Stimulated activated CD8-positive, alpha-beta memory T cell treated with anti-CD3 and anti-CD28 coated beads, Interleukin-15, amount 100 ng/mL, for 48 hours (primary cell): ENCODE measurements around the gene PNKD.
"Not testable (repeated sequence)": the region's sequence is repeated elsewhere in the genome, so short reads cannot be mapped to it uniquely, and the experiment has no call there.

ENCODE experiments used
- DNase-seq, 2 donors: peaks; one replicate each; pipeline ENCODE4 v3.0.0-alpha.2; 2020; ENCODE audit warnings: low read depth in 2 of 2

The PNKD gene

DNA sequence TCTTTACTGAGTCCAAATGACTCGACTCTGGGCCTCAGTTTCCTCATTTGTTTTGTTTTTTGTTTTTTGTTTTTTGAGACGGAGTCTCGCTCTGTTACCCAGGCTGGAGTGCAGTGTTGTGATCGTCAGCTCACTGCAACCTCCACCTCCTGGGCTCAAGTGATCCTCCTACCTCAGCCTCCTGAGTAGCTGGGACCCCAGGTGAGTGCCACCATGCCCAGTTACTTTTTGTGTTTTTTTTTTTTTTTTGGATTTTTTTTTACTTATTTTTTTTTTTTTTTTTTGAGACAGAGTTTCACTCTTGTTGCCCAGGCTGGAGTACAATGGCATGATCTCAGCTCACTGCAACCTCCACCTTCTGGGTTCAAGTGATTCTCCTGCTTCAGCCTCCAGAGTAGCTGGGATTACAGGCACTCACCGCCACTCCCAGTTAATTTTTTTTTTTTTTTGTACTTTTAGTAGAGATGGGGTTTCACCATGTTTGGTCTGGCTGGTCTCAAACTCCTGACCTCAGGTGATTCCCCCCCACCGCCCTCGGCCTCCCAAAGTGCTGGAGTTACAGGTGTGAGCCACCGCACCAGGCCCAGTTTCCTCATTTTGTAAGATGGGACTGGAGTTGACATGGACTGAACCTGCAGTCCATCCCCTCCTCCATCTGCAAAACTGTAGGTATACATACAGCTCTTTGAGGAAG lies 3.0 kb downstream of the PNKD start:
- not testable (repeated sequence) for DNase-seq

GRCh38 chr2:218273908-218274249 lies 3.6 kb downstream of the PNKD start:
- DNase-seq, result no peak

- DNase-seq, result no peak
These were observed 4.3 kb downstream of the PNKD start for GRCh38 chr2:218274586-218274985.

- no peak for DNase-seq
These were observed 5.2 kb downstream of the PNKD start for GRCh38 chr2:218275371-218276072.

- no peak for DNase-seq
These were observed 6.9 kb downstream of the PNKD start for GRCh38 chr2:218276986-218277755.

DNA sequence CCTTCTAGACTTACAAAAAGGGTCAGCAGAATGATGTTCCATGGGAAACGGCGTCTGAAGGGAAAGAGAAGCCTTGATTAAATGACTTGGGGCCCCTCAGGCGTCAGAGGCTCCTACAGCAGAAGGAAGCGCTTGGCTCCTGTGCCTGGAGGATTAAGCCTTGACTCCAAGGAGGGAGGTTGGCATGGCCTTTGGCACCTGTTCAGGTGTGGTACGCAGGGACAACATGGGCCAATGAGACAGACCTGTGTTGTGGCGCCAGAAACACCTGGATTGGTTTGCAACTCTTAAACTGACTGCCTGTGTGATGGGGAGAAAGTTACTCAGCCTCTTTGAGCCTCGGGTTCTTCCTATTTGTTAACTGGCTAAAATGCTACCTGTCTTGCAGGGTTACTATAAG lies 7.6 kb downstream of the PNKD start:
- DNase-seq, result no peak

DNA sequence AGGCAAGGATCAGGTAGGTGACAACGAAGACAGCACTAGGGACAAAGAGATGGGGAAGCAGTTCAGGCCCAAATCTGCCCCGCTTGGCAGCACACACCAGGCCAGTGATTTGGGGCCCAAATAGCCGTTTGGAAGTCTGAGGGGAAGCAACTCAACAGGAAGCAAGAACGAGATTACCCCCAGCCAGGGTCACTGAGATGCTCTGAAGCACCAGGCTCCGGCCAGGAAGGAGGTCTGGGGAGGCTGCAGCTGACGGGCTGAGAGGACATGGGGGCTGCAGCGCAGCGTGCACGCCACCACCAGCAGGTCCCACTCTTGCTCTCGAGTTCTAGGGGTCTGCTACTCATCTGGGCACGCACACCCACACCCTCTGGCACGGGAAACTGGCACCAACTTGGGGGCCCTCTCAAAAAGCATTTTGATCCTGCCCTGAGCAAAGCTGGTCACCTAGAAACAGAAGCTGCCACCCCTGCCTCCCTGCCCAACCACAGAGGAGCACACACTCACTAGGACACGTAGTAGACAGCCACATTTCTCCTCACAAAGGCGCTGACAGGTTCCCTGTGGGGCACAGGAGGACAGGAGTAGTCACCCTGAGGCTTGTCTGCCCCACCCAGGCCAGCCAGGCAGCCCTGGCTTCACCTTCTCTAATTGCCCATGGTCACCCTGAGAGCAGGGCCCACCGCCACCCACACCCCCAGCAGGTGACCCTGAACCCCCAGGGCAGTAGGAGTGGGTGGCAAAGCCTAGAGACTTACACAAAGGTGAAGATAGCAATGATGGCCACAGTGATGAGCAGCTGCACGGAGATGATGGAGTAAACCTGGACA lies 8.4 kb downstream of the PNKD start:
- DNase-seq, result no peak

GRCh38 chr2:218280260-218280870 lies 10.0 kb downstream of the PNKD start:
- DNase-seq, result no peak

DNA sequence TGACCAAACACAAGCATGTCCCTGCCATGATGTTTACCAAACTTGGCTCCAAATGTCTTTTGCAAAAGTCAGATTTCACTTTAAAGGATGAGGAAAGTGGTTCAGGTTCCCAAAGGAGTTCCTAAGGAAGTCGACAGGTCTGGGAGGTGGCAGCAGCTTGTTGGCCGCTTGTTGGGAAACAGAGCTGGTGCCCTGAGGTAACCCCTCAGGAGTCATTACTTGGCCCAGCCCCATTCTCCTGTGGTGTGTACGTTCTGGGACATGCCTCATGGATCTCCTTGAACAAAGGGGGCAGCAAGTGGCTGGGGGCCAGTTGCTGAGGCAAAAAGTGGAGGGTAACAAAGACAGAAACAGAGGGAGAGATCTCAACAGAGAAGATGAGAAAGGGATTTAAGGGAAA lies 11.1 kb downstream of the PNKD start:
- no peak for DNase-seq

- no peak for DNase-seq
These were observed 12.1 kb downstream of the PNKD start for GRCh38 chr2:218282173-218282991.

GRCh38 chr2:218284106-218284811 lies 13.9 kb downstream of the PNKD start:
- DNase-seq, result peak; percentile 63 to 64

GRCh38 chr2:218285604-218286003 lies 15.3 kb downstream of the PNKD start:
- DNase-seq, result no peak

GRCh38 chr2:218286570-218287459 lies 16.5 kb downstream of the PNKD start:
- DNase-seq, result peak; percentile 74 to 80

DNA sequence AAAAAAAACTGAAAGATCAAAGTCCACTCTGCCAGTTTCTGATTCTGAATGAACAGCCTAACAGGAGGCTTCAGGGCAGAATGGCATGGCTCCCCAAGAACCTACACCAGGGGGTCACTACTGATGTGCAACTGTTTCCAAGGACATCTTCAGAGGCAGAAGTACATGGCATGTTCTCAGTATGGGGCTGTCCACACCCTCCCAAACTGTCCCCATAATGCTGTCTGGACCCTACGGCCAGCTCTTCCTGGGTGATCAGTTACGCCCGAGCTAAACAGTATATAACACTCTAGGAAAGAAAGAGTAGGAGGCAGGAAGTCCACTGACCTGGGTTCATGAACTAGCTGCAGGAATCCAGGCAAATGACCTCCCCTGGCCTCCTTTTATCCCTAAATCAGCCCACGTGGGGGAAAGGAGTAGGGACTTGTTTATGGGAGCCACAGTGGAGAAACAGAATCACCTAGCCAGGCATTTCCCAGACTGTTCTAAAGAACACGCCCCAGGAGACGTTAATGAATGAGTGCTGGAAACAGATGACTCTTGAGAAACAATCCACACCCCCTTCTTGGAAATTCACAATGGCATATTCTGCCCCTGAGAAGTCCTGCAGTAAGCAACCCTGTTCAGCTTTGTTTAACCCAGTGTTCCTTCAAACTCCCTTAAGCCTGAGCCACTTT lies 19.5 kb downstream of the PNKD start:
- DNase-seq, result no peak

GRCh38 chr2:218290316-218291261 lies 20.3 kb downstream of the PNKD start:
- no peak for DNase-seq

DNA sequence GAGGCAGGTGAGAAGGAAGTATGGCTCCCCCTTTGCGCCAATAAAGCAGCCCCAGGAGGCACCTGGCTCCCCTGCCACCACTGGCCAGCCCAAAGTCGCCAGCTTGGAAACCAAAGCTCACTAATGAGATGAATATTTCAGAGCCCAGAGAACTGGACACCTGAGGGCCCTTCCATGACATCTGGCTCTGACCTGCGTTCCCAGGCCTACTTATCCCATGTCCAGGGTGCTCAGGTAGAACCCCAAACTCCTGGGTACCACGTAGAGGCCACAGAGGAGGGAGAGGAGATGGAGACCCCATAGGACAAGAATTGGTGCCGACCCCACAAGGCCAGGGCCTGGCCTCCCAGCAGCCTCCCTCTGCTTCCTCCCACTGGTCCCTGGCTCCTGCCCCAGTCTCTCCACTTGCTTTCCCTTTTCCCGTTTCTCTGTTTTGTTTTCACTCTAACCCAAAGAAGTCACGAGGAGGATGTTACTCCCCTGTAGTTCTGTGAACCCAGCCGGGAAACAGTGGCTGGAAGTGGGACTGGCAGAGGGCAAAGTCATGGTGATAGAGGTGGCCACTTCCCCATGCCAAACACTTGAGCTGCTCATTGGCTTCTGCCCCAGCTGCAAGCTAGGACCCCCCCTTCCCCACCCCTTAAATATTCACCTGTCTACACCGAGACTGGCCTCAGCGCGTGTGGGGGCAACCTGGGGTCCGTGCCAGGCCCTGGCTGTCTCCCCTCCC lies 21.2 kb downstream of the PNKD start:
- no peak for DNase-seq
